ENCODE measurements around the gene DNAJB7.

GRCh38 chr22:40862013-40862412, at the start of gene DNAJB7:
- TF ChIP-seq CTCF (IDR thresholded peaks at IDR 0.05 in 4 of 5, conservative IDR thresholded peaks at IDR 0.05 in 1 of 5) = no peak
- no peak for TF ChIP-seq POLR2A (IDR thresholded peaks at IDR 0.05)
